Measurements from ENCODE around the gene RASL12. TPM values are rescaled to one million over a fixed set of nuclear protein-coding genes. Genes with fewer than 3 reads are reported as not detected.

The RASL12 gene
- total and polyA plus RNA-seq, 2 of the 4 experiments (the other 2 are of a cell fraction) = 0.18 to 0.22 TPM

DNA sequence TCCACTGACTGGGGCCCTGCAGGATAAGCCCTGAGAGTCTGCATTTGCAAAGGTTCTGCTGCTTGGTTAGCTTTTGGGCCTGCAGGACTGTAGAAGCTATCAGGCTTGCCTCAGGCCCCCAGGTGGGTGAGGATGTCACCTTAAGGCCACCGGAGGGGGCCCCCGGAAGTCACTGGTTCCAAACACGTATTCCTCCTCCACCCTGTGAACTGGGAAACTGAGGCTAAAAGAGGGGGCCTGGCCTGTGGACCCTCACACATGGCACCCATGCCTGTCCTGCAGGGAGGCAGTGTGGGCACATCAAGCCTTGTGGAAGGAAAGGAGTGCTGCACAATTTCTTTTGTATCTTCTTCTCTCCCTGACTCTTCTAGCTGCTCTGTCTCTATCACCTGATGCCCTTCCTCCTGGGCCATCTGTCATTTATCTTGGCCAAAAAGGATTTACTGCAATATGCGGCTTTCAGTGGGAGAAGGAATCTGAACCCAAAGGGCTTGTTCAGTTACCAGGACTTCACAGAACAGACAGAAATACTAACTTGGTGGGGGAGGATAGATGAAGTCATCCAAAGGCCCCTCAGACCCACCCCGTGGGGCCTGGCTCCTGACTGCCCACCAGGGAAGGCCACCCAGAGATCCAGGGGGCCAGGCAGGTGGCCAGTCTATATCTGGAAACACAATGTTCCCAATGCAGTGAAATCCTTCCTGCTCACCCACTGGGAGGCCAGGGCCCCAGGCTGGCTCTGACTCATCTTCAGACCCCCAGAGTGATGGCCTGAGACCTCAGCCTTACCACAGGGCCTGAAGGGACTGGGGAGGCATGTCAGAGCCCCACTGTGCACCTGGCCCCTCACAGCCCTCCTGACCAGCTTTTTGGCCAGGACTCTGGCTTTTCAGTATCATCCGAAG, 28.9 kb upstream of the RASL12 start:
- TF ChIP-seq POLR2A (IDR thresholded peaks at IDR 0.05; ENCODE audit: low read depth, low read length) (no peak), RCOR1 (IDR thresholded peaks at IDR 0.05; ENCODE audit: insufficient replicate concordance, low read length) (no peak), SMC3 (IDR thresholded peaks at IDR 0.05; ENCODE audit: low read depth, low read length) (no peak), MAFK (IDR thresholded peaks at IDR 0.05; ENCODE audit: low read depth, low read length) (no peak), RFX5 (IDR thresholded peaks at IDR 0.05; ENCODE audit: low read depth, low read length) (no peak), FOS (IDR thresholded peaks at IDR 0.05; ENCODE audit: low read depth, low read length) (no peak), MXI1 (IDR thresholded peaks at IDR 0.05; ENCODE audit: borderline replicate concordance, low read depth, low read length) (no peak), MAZ (IDR thresholded peaks at IDR 0.05; ENCODE audit: borderline replicate concordance, low read depth, low read length) (no peak), CEBPB (IDR thresholded peaks at IDR 0.05; ENCODE audit: low read depth, low read length) (no peak), CHD1 (IDR thresholded peaks at IDR 0.05; ENCODE audit: low read depth, low read length) (no peak), RAD21 (IDR thresholded peaks at IDR 0.05; ENCODE audit: low read length) (no peak)
- TF ChIP-seq, protein P1, sequence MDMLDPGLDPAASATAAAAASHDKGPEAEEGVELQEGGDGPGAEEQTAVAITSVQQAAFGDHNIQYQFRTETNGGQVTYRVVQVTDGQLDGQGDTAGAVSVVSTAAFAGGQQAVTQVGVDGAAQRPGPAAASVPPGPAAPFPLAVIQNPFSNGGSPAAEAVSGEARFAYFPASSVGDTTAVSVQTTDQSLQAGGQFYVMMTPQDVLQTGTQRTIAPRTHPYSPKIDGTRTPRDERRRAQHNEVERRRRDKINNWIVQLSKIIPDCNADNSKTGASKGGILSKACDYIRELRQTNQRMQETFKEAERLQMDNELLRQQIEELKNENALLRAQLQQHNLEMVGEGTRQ (IDR thresholded peaks at IDR 0.05; ENCODE audit: low read depth, low read length) = no peak
- intact Hi-C loops (cut with micrococcal nuclease) = no loop called here
- CTCF ChIA-PET = no interaction called here
- POLR2A ChIA-PET (ENCODE audit: unreplicated experiment) = no interaction called here
- no peaks in the 10 kb centered on the region for H3K9me1 ChIP-seq (ENCODE audit: insufficient read depth, low read length)
- in situ Hi-C loops (cut with MboI; ENCODE audit: low sequenced_read_pairs) = no loop called here
- H4K91ac ChIP-seq (ENCODE audit: insufficient read depth, low read depth, low read length) = no peak overlapping the region
- no peak overlapping the region for H3K14ac ChIP-seq (replicated peaks; ENCODE audit: low read depth, low read length)
- H3K56ac ChIP-seq (ENCODE audit: extremely low read depth, insufficient read depth, low read length) = no peak overlapping the region
- no peak overlapping the region for H2AK9ac ChIP-seq (replicated peaks; ENCODE audit: low read depth, low read length, poor library complexity)
- H4K8ac ChIP-seq (ENCODE audit: low read depth in 2 of 2, low read length in 2 of 2) = no peak overlapping the region
- H3K4me3 ChIP-seq (ENCODE audit: insufficient read depth, low read depth, low read length) = no peak overlapping the region
- peaks cover 6% of the 10 kb centered on the region; the same call in 1 of the 2 replicates for H3K4me1 ChIP-seq (ENCODE audit: control insufficient read depth, insufficient read depth, low read length)
- H3K23ac ChIP-seq (ENCODE audit: low read depth, low read length) = no peak overlapping the region
- H2AFZ ChIP-seq (replicated peaks; ENCODE audit: low read length, poor library complexity) = no peak overlapping the region
- dilution Hi-C loops (cut with HindIII; ENCODE audit: low sequenced_read_pairs, unreplicated experiment) = no loop called here
- H4K20me1 ChIP-seq (ENCODE audit: insufficient read depth, low read length) = no peaks in the 10 kb centered on the region; the same call in 1 of the 2 replicates
- H2BK20ac ChIP-seq (ENCODE audit: low read depth, low read length) = no peak overlapping the region
- H3K4me2 ChIP-seq (ENCODE audit: low read depth, low read length) = no peak overlapping the region
- no peaks in the 10 kb centered on the region for H3K27me3 ChIP-seq (ENCODE audit: control insufficient read depth, insufficient read depth, low read length)
- H2BK15ac ChIP-seq (ENCODE audit: low read depth, low read length) = no peak overlapping the region
- no peaks in the 10 kb centered on the region; a peak in 1 of 4 replicates for H3K79me1 ChIP-seq (ENCODE audit: low read depth in 1 of 2, low read length in 2 of 2)
- no peak overlapping the region for H2BK5ac ChIP-seq (ENCODE audit: low read depth, low read length, poor library complexity, severe bottlenecking)
- H3K27ac ChIP-seq (ENCODE audit: insufficient read depth, low read length) = no peak overlapping the region
- no peak overlapping the region for H2BK120ac ChIP-seq (ENCODE audit: low read depth, low read length)
- H2AK5ac ChIP-seq (ENCODE audit: low read depth, low read length) = no peak overlapping the region
- no TSS peak for BruUV-seq (replicated peaks)
- no peaks in the 10 kb centered on the region for H3K9me3 ChIP-seq (ENCODE audit: control insufficient read depth, insufficient read depth, low read length)
- ATAC-seq (ENCODE audit: low read depth) (no peak), DNase-seq (no peak)
- 100% methylated on average over 1 of the region's 6 CpGs; no CpG with 5 or more reads in 1 of the 2 experiments for WGBS, 2 experiments (ENCODE audit: extremely low coverage in 2 of 2, insufficient read length in 1 of 2)
- no peak overlapping the region for H3K9ac ChIP-seq (ENCODE audit: low read depth, low read length)
- no peak overlapping the region for H3K4ac ChIP-seq (ENCODE audit: low read depth, low read length)
- peaks cover 24% of the 10 kb centered on the region for H3K36me3 ChIP-seq (ENCODE audit: control insufficient read depth, insufficient read depth, low read length)
- H4K5ac ChIP-seq (ENCODE audit: low read depth, low read length) = no peak overlapping the region
- no peak overlapping the region for H3K18ac ChIP-seq (ENCODE audit: low read depth, low read length)

Data from IMR-90 (cell line).